GM12878 (cell line): ENCODE data around the gene WNT7A.

Experiments
- BHLHE40 ChIP-seq, 2 experiments: fragments of 450-650 bp in 1 of 2; IDR thresholded peaks; 2 replicates each; pipeline ENCODE4 v1.6.1; 2011 to 2017; ENCODE audit warnings: low read depth in 2 of 2, borderline replicate concordance in 1 of 2, improper control_type of control experiment in 1 of 2, low read length in 1 of 2, mild to moderate bottlenecking in 1 of 2
- CBX5 ChIP-seq: sonication (generic); IDR thresholded peaks from 2 replicates; pipeline ENCODE4 v1.6.1; 2016; ENCODE audit warnings: low read depth, moderate library complexity, mild to moderate bottlenecking, inconsistent platforms
- EP300 ChIP-seq, 2 experiments: fragments of 150-350 bp in 1 of 2; IDR thresholded peaks; 2 replicates each; pipeline ENCODE4 v1.6.1; 2011 to 2012; ENCODE audit warnings: low read depth in 2 of 2, low read length in 2 of 2, borderline replicate concordance in 1 of 2, improper control_type of control experiment in 1 of 2, inconsistent platforms in 1 of 2; ENCODE audit not compliant: control insufficient read depth in 1 of 2
- HDAC2 ChIP-seq: fragments of 200-600 bp; sonication (generic); IDR thresholded peaks from 2 replicates; pipeline ENCODE4 v1.6.1; 2017
- POLR2A ChIP-seq: IDR thresholded peaks from 2 replicates; pipeline ENCODE4 v1.6.1; 2011; ENCODE audit warnings: low read depth, mild to moderate bottlenecking, low read length
- SMAD1 ChIP-seq: fragments of 450-650 bp; IDR thresholded peaks from 2 replicates; pipeline ENCODE4 v1.6.1; 2018; ENCODE audit warnings: mild to moderate bottlenecking, low read depth; ENCODE audit not compliant: partially characterized antibody
- ZNF24 ChIP-seq: fragments of 450-650 bp; IDR thresholded peaks from 2 replicates; pipeline ENCODE4 v1.6.1; 2017; ENCODE audit warnings: antibody characterized with exemption, mild to moderate bottlenecking
- TF ChIP-seq, protein P1 (sequence below), 3 experiments: IDR thresholded peaks in 2 of 3; conservative IDR thresholded peaks in 1 of 3; 2 replicates each; pipeline ENCODE4 v1.5.1; 2011; ENCODE audit warnings: low read depth in 3 of 3, low read length in 3 of 3, mild to moderate bottlenecking in 3 of 3, control low read depth in 2 of 3, moderate library complexity in 2 of 3, inconsistent platforms in 1 of 3, mixed read lengths in 1 of 3; ENCODE audit not compliant: control insufficient read depth in 2 of 3, insufficient read depth in 1 of 3; ENCODE audit errors: extremely low read depth in 1 of 3

- no peak for TF ChIP-seq SMAD1
- TF ChIP-seq EP300 (IDR thresholded peaks at IDR 0.05; ENCODE audit: borderline replicate concordance in 1 of 2, control insufficient read depth in 1 of 2, low read depth in 2 of 2, low read length in 2 of 2): no peak
- TF ChIP-seq, protein P1, sequence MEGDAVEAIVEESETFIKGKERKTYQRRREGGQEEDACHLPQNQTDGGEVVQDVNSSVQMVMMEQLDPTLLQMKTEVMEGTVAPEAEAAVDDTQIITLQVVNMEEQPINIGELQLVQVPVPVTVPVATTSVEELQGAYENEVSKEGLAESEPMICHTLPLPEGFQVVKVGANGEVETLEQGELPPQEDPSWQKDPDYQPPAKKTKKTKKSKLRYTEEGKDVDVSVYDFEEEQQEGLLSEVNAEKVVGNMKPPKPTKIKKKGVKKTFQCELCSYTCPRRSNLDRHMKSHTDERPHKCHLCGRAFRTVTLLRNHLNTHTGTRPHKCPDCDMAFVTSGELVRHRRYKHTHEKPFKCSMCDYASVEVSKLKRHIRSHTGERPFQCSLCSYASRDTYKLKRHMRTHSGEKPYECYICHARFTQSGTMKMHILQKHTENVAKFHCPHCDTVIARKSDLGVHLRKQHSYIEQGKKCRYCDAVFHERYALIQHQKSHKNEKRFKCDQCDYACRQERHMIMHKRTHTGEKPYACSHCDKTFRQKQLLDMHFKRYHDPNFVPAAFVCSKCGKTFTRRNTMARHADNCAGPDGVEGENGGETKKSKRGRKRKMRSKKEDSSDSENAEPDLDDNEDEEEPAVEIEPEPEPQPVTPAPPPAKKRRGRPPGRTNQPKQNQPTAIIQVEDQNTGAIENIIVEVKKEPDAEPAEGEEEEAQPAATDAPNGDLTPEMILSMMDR (IDR thresholded peaks at IDR 0.05 in 2 of 3, conservative IDR thresholded peaks at IDR 0.05 in 1 of 3; ENCODE audit: control insufficient read depth in 2 of 3, extremely low read depth in 1 of 3, insufficient read depth in 1 of 3, low read depth in 3 of 3, low read length in 3 of 3): no peak
- TF ChIP-seq BHLHE40 (IDR thresholded peaks at IDR 0.05; ENCODE audit: borderline replicate concordance in 1 of 2, low read depth in 2 of 2, low read length in 1 of 2): no peak
- no peak for TF ChIP-seq ZNF24
- TF ChIP-seq POLR2A: no peak
- TF ChIP-seq CBX5: no peak
- TF ChIP-seq HDAC2: no peak
These were observed 18.5 kb upstream of the WNT7A start for GRCh38 chr3:13898346-13898745.
